ENCODE results near the gene C6orf52. TPM values are rescaled to one million over a fixed set of nuclear protein-coding genes. Genes with fewer than 3 reads are reported as not detected.

C6orf52 gene
- total and polyA plus RNA-seq, 7 experiments from 2014 or later = 1.1 to 1.9 (median 1.2) TPM; not detected in 3

GRCh38 chr6:10692965-10693538 is 1.4 kb downstream of the C6orf52 start:
- H3K4me3 ChIP-seq (ENCODE audit: low read length) = no peak overlapping the region
- Mint-ChIP-seq H3K4me3 (peak overlapping the region; percentile 76 to 98 (median 94)), H3K27ac (peak overlapping the region; percentile 72 to 100 (median 99)), H3K9me3 (peaks cover 0 to 8% (median 0%) of the 10 kb centered on the region in 11 donors), H3K27me3 (peaks cover 0 to 4% (median 0%) of the 10 kb centered on the region in 5 donors), H3K4me1 (peaks cover 13 to 47% (median 42%) of the 10 kb centered on the region in 7 donors), H3K36me3 (peaks cover 0 to 10% (median 7%) of the 10 kb centered on the region in 5 donors)
- no peaks in the 10 kb centered on the region for H3K9me3 ChIP-seq (ENCODE audit: control insufficient read depth in 2 of 3, low read length in 3 of 3)
- ChIA-PET CTCF (no interaction called here), POLR2A (interaction anchor here (1.4 kb wide), 1 partner anchor 54 kb away, joined by 3 read pairs; no protein-coding TSS in a partner anchor)
- H3K27me3 ChIP-seq (ENCODE audit: control insufficient read depth in 2 of 2, insufficient read depth in 2 of 2, low read length in 2 of 2) = no peaks in the 10 kb centered on the region
- ATAC-seq (no peak), DNase-seq (no peak)
- no peak overlapping the region for H3K27ac ChIP-seq (ENCODE audit: low read depth, low read length)
- H3K4me1 ChIP-seq (ENCODE audit: control insufficient read depth in 2 of 2, insufficient read depth in 2 of 2, low read length in 2 of 2) = peaks cover 13 to 18% of the 10 kb centered on the region in 2 donors
- intact Hi-C loops (cut with micrococcal nuclease) = loop anchor here (5.0 to 10.0 kb wide), 3 partner anchors 109 to 1319 kb away; partner anchors contain the start of genes HIVEP1 (in 1 of the 2) and NEDD9 (in 1 of the 2)
- peaks cover 0 to 12% (median 0%) of the 10 kb centered on the region in 3 experiments for H3K36me3 ChIP-seq (ENCODE audit: control insufficient read depth in 2 of 3, insufficient read depth in 3 of 3, low read length in 3 of 3)

DNA sequence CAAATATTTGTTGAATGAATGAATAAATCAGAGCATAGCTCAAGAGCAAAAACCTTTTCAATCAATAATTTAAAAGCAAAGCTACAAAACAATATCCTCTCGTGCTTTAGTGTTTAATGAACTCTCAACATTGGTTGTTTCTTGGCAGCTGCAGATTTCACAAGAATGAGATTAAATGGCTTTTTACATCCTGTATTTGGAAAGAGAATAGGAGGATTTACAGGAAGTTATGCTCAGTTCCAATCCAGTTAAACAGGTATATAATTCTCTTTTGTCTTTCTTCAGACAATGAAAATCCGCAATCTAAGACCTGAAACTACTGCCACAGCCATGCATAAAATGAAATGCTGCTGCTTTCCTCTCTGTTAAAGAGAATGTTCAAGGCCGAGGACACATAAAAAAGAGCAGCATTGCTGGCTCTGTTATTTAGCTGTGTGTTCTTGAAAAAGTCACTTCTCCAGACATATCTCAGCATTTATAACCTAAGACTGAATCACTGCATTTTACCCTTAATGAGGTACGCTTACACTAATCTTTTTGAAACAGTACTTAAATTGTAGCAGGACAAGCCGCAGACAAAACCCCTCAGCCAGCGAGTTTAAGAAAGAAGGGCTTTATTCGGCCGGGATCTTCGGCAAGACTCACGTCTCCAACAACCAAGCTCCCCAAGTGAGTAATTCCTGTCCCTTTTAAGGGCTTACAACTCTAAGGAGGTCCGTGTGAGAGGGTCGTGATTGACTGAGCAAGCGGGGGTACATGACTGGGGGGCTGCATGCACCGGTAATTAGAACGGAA is 3.6 kb downstream of the C6orf52 start:
- H3K27me3 Mint-ChIP-seq = peaks cover 0 to 10% (median 0%) of the 10 kb centered on the region in 5 donors
- peak overlapping the region in 1 of 9 donors; percentile 40 for H3K27ac Mint-ChIP-seq
- no peak overlapping the region for H3K27ac ChIP-seq (ENCODE audit: low read depth, low read length)
- H3K9me3 Mint-ChIP-seq = peaks cover 0 to 8% (median 0%) of the 10 kb centered on the region in 11 donors
- no peaks in the 10 kb centered on the region for H3K27me3 ChIP-seq (ENCODE audit: control insufficient read depth in 2 of 2, insufficient read depth in 2 of 2, low read length in 2 of 2)
- peaks cover 5 to 13% of the 10 kb centered on the region in 2 donors for H3K4me1 ChIP-seq (ENCODE audit: control insufficient read depth in 2 of 2, insufficient read depth in 2 of 2, low read length in 2 of 2)
- no peak for ATAC-seq
- ChIA-PET POLR2A (no interaction called here), CTCF (no interaction called here)
- no peak for DNase-seq
- H3K36me3 ChIP-seq (ENCODE audit: control insufficient read depth in 2 of 3, insufficient read depth in 3 of 3, low read length in 3 of 3) = peaks cover 0 to 4% (median 0%) of the 10 kb centered on the region in 3 experiments
- H3K4me3 Mint-ChIP-seq = no peak overlapping the region
- intact Hi-C loops (cut with micrococcal nuclease) = loop anchor here (5.0 to 10.0 kb wide), 3 partner anchors 111 to 1321 kb away; partner anchors contain the start of genes HIVEP1 (in 1 of the 2) and NEDD9 (in 1 of the 2)
- H3K36me3 Mint-ChIP-seq = peaks cover 0 to 10% (median 4%) of the 10 kb centered on the region in 5 donors
- H3K9me3 ChIP-seq (ENCODE audit: control insufficient read depth in 2 of 3, low read length in 3 of 3) = no peaks in the 10 kb centered on the region
- H3K4me3 ChIP-seq (ENCODE audit: low read length) = no peak overlapping the region
- H3K4me1 Mint-ChIP-seq = peaks cover 10 to 31% (median 26%) of the 10 kb centered on the region in 7 donors

DNA sequence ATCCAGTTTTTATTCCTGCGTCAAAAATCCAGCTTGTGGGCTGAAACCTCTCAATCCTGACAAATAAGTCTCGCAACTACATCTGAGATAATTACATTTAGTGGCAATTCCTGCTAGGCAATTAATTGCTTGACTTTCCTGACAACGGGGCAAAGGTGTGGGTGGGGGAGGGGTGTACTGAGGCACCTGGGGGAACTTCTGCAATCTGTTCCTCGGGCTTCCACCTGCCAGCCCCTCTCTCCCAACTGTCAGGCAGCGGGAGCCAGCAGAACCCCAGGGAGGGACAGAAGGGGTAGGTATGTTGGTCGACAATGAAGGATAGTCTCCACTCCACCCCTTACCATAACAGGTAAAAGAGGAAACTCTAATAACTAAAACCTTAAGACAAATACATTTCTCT is 6.8 kb downstream of the C6orf52 start:
- H3K36me3 Mint-ChIP-seq = no peaks in the 10 kb centered on the region
- peaks cover 0 to under 1% (median 0%) of the 10 kb centered on the region in 11 donors for H3K9me3 Mint-ChIP-seq
- ATAC-seq (no peak), DNase-seq (no peak)
- Histone ChIP-seq H3K27me3 (ENCODE audit: control insufficient read depth in 2 of 2, insufficient read depth in 2 of 2, low read length in 2 of 2) (no peaks in the 10 kb centered on the region), H3K4me3 (ENCODE audit: low read length) (no peak overlapping the region), H3K36me3 (ENCODE audit: control insufficient read depth in 2 of 3, insufficient read depth in 3 of 3, low read length in 3 of 3) (no peaks in the 10 kb centered on the region), H3K4me1 (ENCODE audit: control insufficient read depth in 2 of 2, insufficient read depth in 2 of 2, low read length in 2 of 2) (no peaks in the 10 kb centered on the region), H3K27ac (ENCODE audit: low read depth, low read length) (no peak overlapping the region), H3K9me3 (ENCODE audit: control insufficient read depth in 2 of 3, low read length in 3 of 3) (no peaks in the 10 kb centered on the region)
- intact Hi-C loops (cut with micrococcal nuclease) = no loop called here
- H3K27ac Mint-ChIP-seq = no peak overlapping the region
- peaks cover 0 to 33% (median 5%) of the 10 kb centered on the region in 7 donors for H3K4me1 Mint-ChIP-seq
- H3K27me3 Mint-ChIP-seq = peaks cover 4 to 13% (median 6%) of the 10 kb centered on the region in 5 donors
- POLR2A ChIA-PET = no interaction called here
- no peak overlapping the region for H3K4me3 Mint-ChIP-seq
- CTCF ChIA-PET = no interaction called here

- H3K36me3 Mint-ChIP-seq = no peaks in the 10 kb centered on the region
- intact Hi-C loops (cut with micrococcal nuclease) = no loop called here
These were observed 7.5 kb downstream of the C6orf52 start for GRCh38 chr6:10686901-10687300.

GRCh38 chr6:10685092-10685915 is 9.1 kb downstream of the C6orf52 start:
- no peaks in the 10 kb centered on the region for H3K4me1 ChIP-seq (ENCODE audit: control insufficient read depth in 2 of 2, insufficient read depth in 2 of 2, low read length in 2 of 2)
- Mint-ChIP-seq H3K27me3 (peaks cover 4 to 13% (median 6%) of the 10 kb centered on the region in 5 donors), H3K36me3 (peaks cover 0 to 4% (median 0%) of the 10 kb centered on the region in 5 donors), H3K9me3 (peaks cover 0 to 3% (median 0%) of the 10 kb centered on the region in 11 donors), H3K4me1 (peaks cover 0 to 39% (median 16%) of the 10 kb centered on the region in 7 donors), H3K4me3 (no peak overlapping the region), H3K27ac (peak overlapping the region in 1 of 9 donors; percentile 4)
- no peak overlapping the region for H3K27ac ChIP-seq (ENCODE audit: low read depth, low read length)
- no peaks in the 10 kb centered on the region for H3K9me3 ChIP-seq (ENCODE audit: control insufficient read depth in 2 of 3, low read length in 3 of 3)
- ATAC-seq = no peak
- CTCF ChIA-PET = no interaction called here
- no peaks in the 10 kb centered on the region for H3K36me3 ChIP-seq (ENCODE audit: control insufficient read depth in 2 of 3, insufficient read depth in 3 of 3, low read length in 3 of 3)
- H3K4me3 ChIP-seq (ENCODE audit: low read length) = no peak overlapping the region
- POLR2A ChIA-PET = no interaction called here
- intact Hi-C loops (cut with micrococcal nuclease) = no loop called here
- no peak for DNase-seq
- H3K27me3 ChIP-seq (ENCODE audit: control insufficient read depth in 2 of 2, insufficient read depth in 2 of 2, low read length in 2 of 2) = no peaks in the 10 kb centered on the region

More at GRCh38 chr6:10686901-10687300, 7.5 kb downstream of the C6orf52 start:
- H3K4me3 Mint-ChIP-seq = no peak overlapping the region
- peaks cover 0 to 39% (median 10%) of the 10 kb centered on the region in 7 donors for H3K4me1 Mint-ChIP-seq
- Histone ChIP-seq H3K36me3 (ENCODE audit: control insufficient read depth in 2 of 3, insufficient read depth in 3 of 3, low read length in 3 of 3) (no peaks in the 10 kb centered on the region), H3K4me1 (ENCODE audit: control insufficient read depth in 2 of 2, insufficient read depth in 2 of 2, low read length in 2 of 2) (no peaks in the 10 kb centered on the region), H3K9me3 (ENCODE audit: control insufficient read depth in 2 of 3, low read length in 3 of 3) (no peaks in the 10 kb centered on the region), H3K27me3 (ENCODE audit: control insufficient read depth in 2 of 2, insufficient read depth in 2 of 2, low read length in 2 of 2) (no peaks in the 10 kb centered on the region), H3K27ac (ENCODE audit: low read depth, low read length) (no peak overlapping the region), H3K4me3 (ENCODE audit: low read length) (no peak overlapping the region)
- peaks cover 4 to 13% (median 6%) of the 10 kb centered on the region in 5 donors for H3K27me3 Mint-ChIP-seq
- CTCF ChIA-PET = no interaction called here
- no peak for ATAC-seq
- POLR2A ChIA-PET = no interaction called here
- no peaks in the 10 kb centered on the region for H3K9me3 Mint-ChIP-seq
- DNase-seq = no peak
- no peak overlapping the region for H3K27ac Mint-ChIP-seq

- DNase-seq (no peak), ATAC-seq (no peak)
- peaks cover 0 to 4% (median 0%) of the 10 kb centered on the region in 5 donors for H3K36me3 Mint-ChIP-seq
- peaks cover 0 to 3% (median 0%) of the 10 kb centered on the region in 11 donors for H3K9me3 Mint-ChIP-seq
- H3K27ac Mint-ChIP-seq = peak overlapping the region in 1 of 9 donors; percentile 2
- intact Hi-C loops (cut with micrococcal nuclease) = no loop called here
- peaks cover 4 to 13% (median 6%) of the 10 kb centered on the region in 5 donors for H3K27me3 Mint-ChIP-seq
- POLR2A ChIA-PET = no interaction called here
- Histone ChIP-seq H3K4me3 (ENCODE audit: low read length) (no peak overlapping the region), H3K9me3 (ENCODE audit: control insufficient read depth in 2 of 3, low read length in 3 of 3) (no peaks in the 10 kb centered on the region), H3K36me3 (ENCODE audit: control insufficient read depth in 2 of 3, insufficient read depth in 3 of 3, low read length in 3 of 3) (no peaks in the 10 kb centered on the region), H3K27me3 (ENCODE audit: control insufficient read depth in 2 of 2, insufficient read depth in 2 of 2, low read length in 2 of 2) (no peaks in the 10 kb centered on the region), H3K4me1 (ENCODE audit: control insufficient read depth in 2 of 2, insufficient read depth in 2 of 2, low read length in 2 of 2) (no peaks in the 10 kb centered on the region), H3K27ac (ENCODE audit: low read depth, low read length) (no peak overlapping the region)
- CTCF ChIA-PET = interaction anchor here (0.9 kb wide), 1 partner anchor 12 kb away, joined by 3 read pairs; no protein-coding TSS in a partner anchor
- peaks cover 0 to 39% (median 16%) of the 10 kb centered on the region in 7 donors for H3K4me1 Mint-ChIP-seq
- H3K4me3 Mint-ChIP-seq = no peak overlapping the region
These were observed 9.8 kb downstream of the C6orf52 start for GRCh38 chr6:10684618-10685017.

Data from naive thymus-derived CD4-positive, alpha-beta T cell (primary cell).